Measurements from ENCODE around the gene EIF4EBP3. TPM values are rescaled to one million over a fixed set of nuclear protein-coding genes. Genes with fewer than 3 reads are reported as not detected.
"Not testable (repeated sequence)": the region's sequence is repeated elsewhere in the genome, so short reads cannot be mapped to it uniquely, and the experiment has no call there.

EIF4EBP3 gene
- total RNA-seq, 1 donor from 2014 or later: 2.6 TPM

GRCh38 chr5:140570488-140570887 is 23.0 kb downstream of the EIF4EBP3 start:
- peaks cover 19% of the 10 kb centered on the region for H3K36me3 ChIP-seq (ENCODE audit: control insufficient read depth, insufficient read depth, low read length)
- peak; percentile 47 for FAIRE-seq
- TF ChIP-seq CTCF (IDR thresholded peaks at IDR 0.05; ENCODE audit: insufficient read depth, low read length, severe bottlenecking): no peak
- H3K4me3 ChIP-seq (ENCODE audit: low read depth, low read length): no peak overlapping the region
- no peaks in the 10 kb centered on the region for H3K27me3 ChIP-seq (ENCODE audit: control insufficient read depth, insufficient read depth, low read length)
- no peak for DNase-seq (ENCODE audit: low read depth)

- H3K27me3 ChIP-seq (ENCODE audit: control insufficient read depth, insufficient read depth, low read length): no peaks in the 10 kb centered on the region
- DNase-seq (ENCODE audit: low read depth) (no peak), FAIRE-seq (no peak)
- H3K4me3 ChIP-seq (ENCODE audit: low read depth, low read length): no peak overlapping the region
- no peak for TF ChIP-seq CTCF (IDR thresholded peaks at IDR 0.05; ENCODE audit: insufficient read depth, low read length, severe bottlenecking)
- H3K36me3 ChIP-seq (ENCODE audit: control insufficient read depth, insufficient read depth, low read length): peaks cover 19% of the 10 kb centered on the region
These were observed 23.6 kb downstream of the EIF4EBP3 start for GRCh38 chr5:140571105-140571504.

- Histone ChIP-seq H3K27me3 (ENCODE audit: control insufficient read depth, insufficient read depth, low read length) (no peaks in the 10 kb centered on the region), H3K36me3 (ENCODE audit: control insufficient read depth, insufficient read depth, low read length) (no peaks in the 10 kb centered on the region), H3K4me3 (ENCODE audit: low read depth, low read length) (no peak overlapping the region)
- FAIRE-seq: no peak
- no peak for TF ChIP-seq CTCF (IDR thresholded peaks at IDR 0.05; ENCODE audit: insufficient read depth, low read length, severe bottlenecking)
- no peak for DNase-seq (ENCODE audit: low read depth)
These were observed 26.2 kb downstream of the EIF4EBP3 start for GRCh38 chr5:140573683-140574082.

- Histone ChIP-seq H3K4me3 (ENCODE audit: low read depth, low read length) (no peak overlapping the region), H3K27me3 (ENCODE audit: control insufficient read depth, insufficient read depth, low read length) (no peaks in the 10 kb centered on the region), H3K36me3 (ENCODE audit: control insufficient read depth, insufficient read depth, low read length) (no peaks in the 10 kb centered on the region)
- no peak for FAIRE-seq
- no peak for DNase-seq (ENCODE audit: low read depth)
- no peak for TF ChIP-seq CTCF (IDR thresholded peaks at IDR 0.05; ENCODE audit: insufficient read depth, low read length, severe bottlenecking)
These were observed 26.7 kb downstream of the EIF4EBP3 start for GRCh38 chr5:140574165-140574564.

GRCh38 chr5:140575309-140575708 is 27.8 kb downstream of the EIF4EBP3 start:
- FAIRE-seq (no peak), DNase-seq (ENCODE audit: low read depth) (no peak)
- Histone ChIP-seq H3K4me3 (ENCODE audit: low read depth, low read length) (no peak overlapping the region), H3K27me3 (ENCODE audit: control insufficient read depth, insufficient read depth, low read length) (no peaks in the 10 kb centered on the region), H3K36me3 (ENCODE audit: control insufficient read depth, insufficient read depth, low read length) (no peaks in the 10 kb centered on the region)
- TF ChIP-seq CTCF (IDR thresholded peaks at IDR 0.05; ENCODE audit: insufficient read depth, low read length, severe bottlenecking): peak; percentile 59

- no peak for FAIRE-seq
- no peak for DNase-seq (ENCODE audit: low read depth)
These were observed 29.3 kb downstream of the EIF4EBP3 start for GRCh38 chr5:140576776-140577201.

GRCh38 chr5:140579188-140579747 is 31.8 kb downstream of the EIF4EBP3 start:
- not testable (repeated sequence) for H3K36me3 ChIP-seq (ENCODE audit: control insufficient read depth, insufficient read depth, low read length); DNase-seq (ENCODE audit: low read depth); H3K4me3 ChIP-seq (ENCODE audit: low read depth, low read length); FAIRE-seq; H3K27me3 ChIP-seq (ENCODE audit: control insufficient read depth, insufficient read depth, low read length)

More at GRCh38 chr5:140576776-140577201, 29.3 kb downstream of the EIF4EBP3 start:
- no peak for TF ChIP-seq CTCF (IDR thresholded peaks at IDR 0.05; ENCODE audit: insufficient read depth, low read length, severe bottlenecking)
- Histone ChIP-seq H3K36me3 (ENCODE audit: control insufficient read depth, insufficient read depth, low read length) (no peaks in the 10 kb centered on the region), H3K4me3 (ENCODE audit: low read depth, low read length) (no peak overlapping the region), H3K27me3 (ENCODE audit: control insufficient read depth, insufficient read depth, low read length) (no peaks in the 10 kb centered on the region)

Data from bronchial epithelial cell (primary cell).